ENCODE results near the gene BLMH. TPM values are rescaled to one million over a fixed set of nuclear protein-coding genes. Genes with fewer than 3 reads are reported as not detected.
"Not testable (repeated sequence)": the region's sequence is repeated elsewhere in the genome, so short reads cannot be mapped to it uniquely, and the experiment has no call there.

Gene BLMH
- total and polyA plus RNA-seq, 9 of the 15 experiments (the other 6 are each of a cell fraction or from before 2014, with no cell fraction given) = 26.0 to 118 (median 67.3) TPM

DNA sequence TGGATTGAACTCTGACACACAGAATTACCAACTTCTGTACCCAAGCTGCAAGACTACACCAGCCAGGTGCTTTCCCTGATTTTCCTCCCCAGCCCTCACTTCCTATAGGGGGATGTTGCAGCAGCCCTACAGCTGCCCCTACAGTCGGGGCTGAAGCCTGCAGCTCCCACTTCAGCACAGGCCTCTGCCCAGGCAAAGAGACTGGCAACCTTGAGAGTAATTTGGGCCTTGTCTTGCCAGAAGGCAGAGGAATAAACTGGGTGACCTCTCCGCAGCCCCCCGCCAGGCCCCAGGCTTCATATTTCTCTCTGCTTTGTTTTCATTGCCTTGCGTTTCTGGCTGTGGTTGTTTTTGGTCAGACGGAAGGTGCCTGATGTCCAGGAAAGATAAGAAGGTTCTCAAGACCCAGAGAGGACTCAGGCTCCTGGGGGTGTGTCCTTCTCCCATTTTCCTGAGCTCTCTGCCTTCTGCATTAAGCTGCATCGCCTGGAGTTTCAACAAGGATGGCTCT is 88.2 kb downstream of the BLMH start (continued):
- TF ChIP-seq, protein P1, sequence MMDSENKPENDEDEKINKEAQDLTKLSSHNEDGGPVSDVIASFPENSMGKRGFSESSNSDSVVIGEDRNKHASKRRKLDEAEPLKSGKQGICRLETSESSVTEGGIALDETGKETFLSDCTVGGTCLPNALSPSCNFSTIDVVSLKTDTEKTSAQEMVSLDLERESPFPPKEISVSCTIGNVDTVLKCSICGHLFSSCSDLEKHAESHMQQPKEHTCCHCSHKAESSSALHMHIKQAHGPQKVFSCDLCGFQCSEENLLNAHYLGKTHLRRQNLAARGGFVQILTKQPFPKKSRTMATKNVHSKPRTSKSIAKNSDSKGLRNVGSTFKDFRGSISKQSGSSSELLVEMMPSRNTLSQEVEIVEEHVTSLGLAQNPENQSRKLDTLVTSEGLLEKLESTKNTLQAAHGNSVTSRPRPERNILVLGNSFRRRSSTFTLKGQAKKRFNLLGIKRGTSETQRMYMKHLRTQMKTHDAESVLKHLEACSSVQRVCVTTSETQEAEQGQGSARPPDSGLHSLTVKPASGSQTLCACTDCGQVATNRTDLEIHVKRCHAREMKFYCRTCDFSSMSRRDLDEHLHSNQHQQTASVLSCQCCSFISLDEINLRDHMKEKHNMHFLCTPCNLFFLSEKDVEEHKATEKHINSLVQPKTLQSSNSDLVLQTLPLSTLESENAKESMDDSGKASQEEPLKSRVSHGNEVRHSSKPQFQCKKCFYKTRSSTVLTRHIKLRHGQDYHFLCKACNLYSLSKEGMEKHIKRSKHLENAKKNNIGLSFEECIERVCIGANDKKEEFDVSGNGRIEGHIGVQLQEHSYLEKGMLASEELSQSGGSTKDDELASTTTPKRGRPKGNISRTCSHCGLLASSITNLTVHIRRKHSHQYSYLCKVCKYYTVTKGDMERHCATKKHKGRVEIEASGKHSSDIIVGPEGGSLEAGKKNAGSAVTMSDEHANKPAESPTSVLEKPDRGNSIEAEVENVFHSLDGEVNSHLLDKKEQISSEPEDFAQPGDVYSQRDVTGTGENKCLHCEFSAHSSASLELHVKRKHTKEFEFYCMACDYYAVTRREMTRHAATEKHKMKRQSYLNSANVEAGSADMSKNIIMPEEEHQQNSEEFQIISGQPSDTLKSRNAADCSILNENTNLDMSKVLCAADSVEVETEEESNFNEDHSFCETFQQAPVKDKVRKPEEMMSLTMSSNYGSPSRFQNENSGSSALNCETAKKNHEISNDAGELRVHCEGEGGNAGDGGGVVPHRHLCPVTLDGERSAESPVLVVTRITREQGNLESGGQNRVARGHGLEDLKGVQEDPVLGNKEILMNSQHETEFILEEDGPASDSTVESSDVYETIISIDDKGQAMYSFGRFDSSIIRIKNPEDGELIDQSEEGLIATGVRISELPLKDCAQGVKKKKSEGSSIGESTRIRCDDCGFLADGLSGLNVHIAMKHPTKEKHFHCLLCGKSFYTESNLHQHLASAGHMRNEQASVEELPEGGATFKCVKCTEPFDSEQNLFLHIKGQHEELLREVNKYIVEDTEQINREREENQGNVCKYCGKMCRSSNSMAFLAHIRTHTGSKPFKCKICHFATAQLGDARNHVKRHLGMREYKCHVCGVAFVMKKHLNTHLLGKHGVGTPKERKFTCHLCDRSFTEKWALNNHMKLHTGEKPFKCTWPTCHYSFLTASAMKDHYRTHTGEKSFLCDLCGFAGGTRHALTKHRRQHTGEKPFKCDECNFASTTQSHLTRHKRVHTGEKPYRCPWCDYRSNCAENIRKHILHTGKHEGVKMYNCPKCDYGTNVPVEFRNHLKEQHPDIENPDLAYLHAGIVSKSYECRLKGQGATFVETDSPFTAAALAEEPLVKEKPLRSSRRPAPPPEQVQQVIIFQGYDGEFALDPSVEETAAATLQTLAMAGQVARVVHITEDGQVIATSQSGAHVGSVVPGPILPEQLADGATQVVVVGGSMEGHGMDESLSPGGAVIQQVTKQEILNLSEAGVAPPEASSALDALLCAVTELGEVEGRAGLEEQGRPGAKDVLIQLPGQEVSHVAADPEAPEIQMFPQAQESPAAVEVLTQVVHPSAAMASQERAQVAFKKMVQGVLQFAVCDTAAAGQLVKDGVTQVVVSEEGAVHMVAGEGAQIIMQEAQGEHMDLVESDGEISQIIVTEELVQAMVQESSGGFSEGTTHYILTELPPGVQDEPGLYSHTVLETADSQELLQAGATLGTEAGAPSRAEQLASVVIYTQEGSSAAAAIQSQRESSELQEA (IDR thresholded peaks at IDR 0.05; ENCODE audit: low read depth) = no peak
- TF ChIP-seq, protein P2, sequence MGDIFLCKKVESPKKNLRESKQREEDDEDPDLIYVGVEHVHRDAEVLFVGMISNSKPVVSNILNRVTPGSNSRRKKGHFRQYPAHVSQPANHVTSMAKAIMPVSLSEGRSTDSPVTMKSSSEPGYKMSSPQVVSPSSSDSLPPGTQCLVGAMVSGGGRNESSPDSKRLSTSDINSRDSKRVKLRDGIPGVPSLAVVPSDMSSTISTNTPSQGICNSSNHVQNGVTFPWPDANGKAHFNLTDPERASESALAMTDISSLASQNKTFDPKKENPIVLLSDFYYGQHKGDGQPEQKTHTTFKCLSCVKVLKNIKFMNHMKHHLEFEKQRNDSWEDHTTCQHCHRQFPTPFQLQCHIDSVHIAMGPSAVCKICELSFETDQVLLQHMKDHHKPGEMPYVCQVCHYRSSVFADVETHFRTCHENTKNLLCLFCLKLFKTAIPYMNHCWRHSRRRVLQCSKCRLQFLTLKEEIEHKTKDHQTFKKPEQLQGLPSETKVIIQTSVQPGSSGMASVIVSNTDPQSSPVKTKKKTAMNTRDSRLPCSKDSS (IDR thresholded peaks at IDR 0.05; ENCODE audit: low read depth, partially characterized antibody) = no peak
- TF ChIP-seq CREBBP (IDR thresholded peaks at IDR 0.05; ENCODE audit: low read depth, low read length) (no peak), STAT5B (CRISPR knock-in tag; IDR thresholded peaks at IDR 0.05) (no peak), U2AF2 (optimal IDR thresholded peaks at IDR 0.05; ENCODE audit: low read depth, low read length) (no peak), DPF2 (IDR thresholded peaks at IDR 0.05) (peak; percentile 43; the same call in 1 of the 2 replicates), POLR2A (conservative IDR thresholded peaks at IDR 0.05) (no peak), BRF1 (IDR thresholded peaks at IDR 0.05; ENCODE audit: borderline replicate concordance, extremely low read depth, insufficient read length) (no peak), MEIS2 (IDR thresholded peaks at IDR 0.05; ENCODE audit: partially characterized antibody) (no peak)
- TF ChIP-seq, protein P3, sequence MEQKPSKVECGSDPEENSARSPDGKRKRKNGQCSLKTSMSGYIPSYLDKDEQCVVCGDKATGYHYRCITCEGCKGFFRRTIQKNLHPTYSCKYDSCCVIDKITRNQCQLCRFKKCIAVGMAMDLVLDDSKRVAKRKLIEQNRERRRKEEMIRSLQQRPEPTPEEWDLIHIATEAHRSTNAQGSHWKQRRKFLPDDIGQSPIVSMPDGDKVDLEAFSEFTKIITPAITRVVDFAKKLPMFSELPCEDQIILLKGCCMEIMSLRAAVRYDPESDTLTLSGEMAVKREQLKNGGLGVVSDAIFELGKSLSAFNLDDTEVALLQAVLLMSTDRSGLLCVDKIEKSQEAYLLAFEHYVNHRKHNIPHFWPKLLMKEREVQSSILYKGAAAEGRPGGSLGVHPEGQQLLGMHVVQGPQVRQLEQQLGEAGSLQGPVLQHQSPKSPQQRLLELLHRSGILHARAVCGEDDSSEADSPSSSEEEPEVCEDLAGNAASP (IDR thresholded peaks at IDR 0.05) = no peak

DNA sequence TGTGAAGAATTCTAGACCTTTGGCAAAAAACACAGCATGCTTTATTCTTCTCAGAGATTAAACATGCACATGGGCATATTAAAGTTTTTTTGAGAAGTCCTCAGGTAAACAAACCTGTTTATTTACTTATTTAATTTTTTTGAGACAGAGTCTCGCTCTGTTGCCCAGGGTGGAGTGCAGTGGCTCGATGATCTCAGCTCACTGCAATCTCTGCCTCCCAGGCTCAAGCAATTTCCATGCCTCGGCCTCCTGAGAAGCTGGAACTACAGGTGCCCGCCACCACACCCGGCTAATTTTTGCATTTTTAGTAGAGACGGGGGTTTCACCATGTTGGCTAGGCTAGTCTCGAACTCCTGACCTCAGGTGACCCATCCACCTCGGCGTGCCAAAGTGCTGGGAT is 91.1 kb downstream of the BLMH start:
- FAIRE-seq; CTCF ChIA-PET (ENCODE audit: low intra/inter-chr PET ratio); H3K4me3 ChIP-seq; H3K4me2 ChIP-seq (ENCODE audit: insufficient read depth, low read length); H4K20me1 ChIP-seq (replicated peaks; ENCODE audit: control insufficient read depth, insufficient read depth, low read length); DNase-seq (ENCODE audit: extremely low read depth in 1 of 4, low spot score in 3 of 4); H3K4me1 ChIP-seq (replicated peaks in 1 of 2; ENCODE audit: control insufficient read depth in 2 of 2, insufficient read depth in 2 of 2, low read length in 2 of 2); H3K27me3 ChIP-seq (ENCODE audit: control insufficient read depth in 2 of 2, insufficient read depth in 2 of 2, low read length in 2 of 2); ATAC-seq; H3K9me1 ChIP-seq (ENCODE audit: control insufficient read depth, insufficient read depth, low read length); H3K36me3 ChIP-seq (ENCODE audit: control insufficient read depth, insufficient read depth, low read length); BruUV-seq (replicated peaks); H3K27ac ChIP-seq (ENCODE audit: extremely low read depth, low read depth, low read length); in situ Hi-C loops (cut with MboI); H3K79me2 ChIP-seq (ENCODE audit: control insufficient read depth, insufficient read depth, low read length); H3K9ac ChIP-seq (ENCODE audit: insufficient read depth in 1 of 2, low read depth in 2 of 2, low read length in 2 of 2); H2AFZ ChIP-seq (ENCODE audit: low read depth, low read length); H3K9me3 ChIP-seq (replicated peaks; ENCODE audit: control insufficient read depth, insufficient read depth, low read depth, low read length): not testable (repeated sequence)
- 51% methylated on average over 7 of the region's 9 CpGs for WGBS (ENCODE audit: insufficient coverage, low coverage, missing lambda C conversion rate)
- POLR2A ChIA-PET = interaction anchor here (0.7 to 1.7 kb wide), 3 partner anchors 8 to 37 kb away, joined by 3 to 11 read pairs (median 4); no protein-coding TSS in a partner anchor
- intact Hi-C loops (cut with micrococcal nuclease) = loop anchor here (10.0 kb wide), 1 partner anchor 96 kb away; no protein-coding TSS in a partner anchor

Measured in K562 (cell line).